Calu3 (cell line): Measurements from ENCODE around the gene PRDM7. TPM values are rescaled to one million over a fixed set of nuclear protein-coding genes. Genes with fewer than 3 reads are reported as not detected.
A peak's percentile ranks its signal among the peaks of the same experiment; 100 is the strongest.

Source experiments
- BruUV-seq: library from RNA; stranded (reverse); fragments of 400-500 nt; replicated peaks from 2 replicates; lab custom pipeline; 2021; lab: Mats Ljungman, UMichigan
- CTCF ChIA-PET: fragments of 300-600 bp; sonication (Branson Sonifier 250); formaldehyde crosslinking; loops from one replicate; lab custom pipeline; 2022; ENCODE audit warnings: antibody characterized with exemption; lab: Charles Lee
- DNase-seq: peaks from one replicate; pipeline ENCODE4 v3.0.0; 2022
- H3K27ac Mint-ChIP-seq: one replicate; pipeline ENCODE4 v1.8.0; 2022; ENCODE audit warnings: mixed read lengths; ENCODE audit not compliant: unreplicated experiment
- H3K27me3 Mint-ChIP-seq: one replicate; pipeline ENCODE4 v1.8.0; 2022; ENCODE audit warnings: mixed read lengths; ENCODE audit not compliant: unreplicated experiment
- H3K36me3 Mint-ChIP-seq: one replicate; pipeline ENCODE4 v1.8.0; 2022; ENCODE audit warnings: mild to moderate bottlenecking, moderate library complexity, mixed read lengths; ENCODE audit not compliant: insufficient read depth, unreplicated experiment
- H3K4me1 Mint-ChIP-seq: one replicate; pipeline ENCODE4 v1.8.0; 2022; ENCODE audit warnings: mild to moderate bottlenecking, low read depth, mixed read lengths; ENCODE audit not compliant: unreplicated experiment
- H3K4me3 Mint-ChIP-seq: one replicate; pipeline ENCODE4 v1.8.0; 2022; ENCODE audit warnings: mild to moderate bottlenecking, low read depth, moderate library complexity, mixed read lengths; ENCODE audit not compliant: unreplicated experiment
- H3K9me3 Mint-ChIP-seq: one replicate; pipeline ENCODE4 v1.8.0; 2022; ENCODE audit warnings: low read depth, mixed read lengths; ENCODE audit not compliant: unreplicated experiment
- CTCF ChIP-seq: fragments of 200-600 bp; IDR thresholded peaks from one replicate; pipeline ENCODE4 v1.8.0; 2022; ENCODE audit warnings: antibody characterized with exemption; ENCODE audit not compliant: unreplicated experiment
- intact Hi-C: fragments of 100-400 bp; cut with micrococcal nuclease; formaldehyde crosslinking; loops from one replicate; pipeline ENCODE4 v1.10.0; 2022; ENCODE audit not compliant: unreplicated experiment
- total RNA-seq: library from RNA; stranded (reverse); gene quantifications from 2 replicates; pipeline ENCODE4 v1.2.3, GENCODE V29; 2022

Gene PRDM7
- total RNA-seq, 1 experiment from 2014 or later, result not detected

DNA sequence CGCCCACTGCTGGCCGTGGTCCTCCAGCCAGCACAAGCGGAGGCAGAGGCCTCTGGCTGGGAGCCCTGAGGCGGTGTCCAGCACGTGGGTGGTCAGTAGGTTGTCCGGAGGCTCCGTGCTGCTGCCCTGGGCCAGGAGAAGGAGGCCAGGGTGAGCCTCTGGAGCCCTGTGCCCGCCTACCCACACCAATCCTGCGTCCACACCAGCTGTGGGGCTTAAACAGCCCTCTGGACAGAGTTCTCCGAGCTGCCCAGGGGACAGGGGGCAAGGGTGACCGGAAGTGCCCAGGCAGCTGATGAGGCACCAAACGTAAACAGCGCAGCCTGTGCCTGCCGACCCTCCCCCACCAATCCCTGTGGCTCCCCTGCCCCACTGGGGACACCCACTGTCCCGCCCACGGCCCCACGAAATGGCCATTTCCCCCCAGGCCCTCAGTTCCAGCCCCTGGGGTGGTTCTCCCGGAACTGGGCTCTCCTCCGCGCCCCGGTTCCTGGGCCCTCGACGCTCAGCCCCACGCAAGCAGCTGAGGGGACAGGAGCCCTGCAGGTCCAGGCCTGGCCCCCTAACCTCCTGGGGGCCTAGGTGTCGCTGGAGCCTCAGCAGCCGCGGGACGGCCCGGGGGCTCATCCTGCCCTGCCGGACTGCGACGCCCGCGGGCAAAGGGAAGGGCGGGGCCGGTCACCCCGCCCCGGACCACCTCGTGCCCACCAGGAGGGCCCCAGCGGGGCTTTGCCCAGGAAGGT is 30.0 kb downstream of the PRDM7 start:
- Mint-ChIP-seq H3K27ac (no peak overlapping the region), H3K4me1 (peaks cover 27% of the 10 kb centered on the region), H3K27me3 (no peaks in the 10 kb centered on the region), H3K9me3 (no peaks in the 10 kb centered on the region), H3K4me3 (peak overlapping the region; percentile 49), H3K36me3 (peaks cover 47% of the 10 kb centered on the region)
- DNase-seq, result peak; percentile 52
- CTCF ChIA-PET, result interaction anchor here (0.9 kb wide), 1 partner anchor 28 kb away, joined by 4 read pairs; the partner anchor contains the start of gene DBNDD1
- BruUV-seq, result no TSS peak
- no peak for TF ChIP-seq CTCF
- intact Hi-C loops, result no loop called here

DNA sequence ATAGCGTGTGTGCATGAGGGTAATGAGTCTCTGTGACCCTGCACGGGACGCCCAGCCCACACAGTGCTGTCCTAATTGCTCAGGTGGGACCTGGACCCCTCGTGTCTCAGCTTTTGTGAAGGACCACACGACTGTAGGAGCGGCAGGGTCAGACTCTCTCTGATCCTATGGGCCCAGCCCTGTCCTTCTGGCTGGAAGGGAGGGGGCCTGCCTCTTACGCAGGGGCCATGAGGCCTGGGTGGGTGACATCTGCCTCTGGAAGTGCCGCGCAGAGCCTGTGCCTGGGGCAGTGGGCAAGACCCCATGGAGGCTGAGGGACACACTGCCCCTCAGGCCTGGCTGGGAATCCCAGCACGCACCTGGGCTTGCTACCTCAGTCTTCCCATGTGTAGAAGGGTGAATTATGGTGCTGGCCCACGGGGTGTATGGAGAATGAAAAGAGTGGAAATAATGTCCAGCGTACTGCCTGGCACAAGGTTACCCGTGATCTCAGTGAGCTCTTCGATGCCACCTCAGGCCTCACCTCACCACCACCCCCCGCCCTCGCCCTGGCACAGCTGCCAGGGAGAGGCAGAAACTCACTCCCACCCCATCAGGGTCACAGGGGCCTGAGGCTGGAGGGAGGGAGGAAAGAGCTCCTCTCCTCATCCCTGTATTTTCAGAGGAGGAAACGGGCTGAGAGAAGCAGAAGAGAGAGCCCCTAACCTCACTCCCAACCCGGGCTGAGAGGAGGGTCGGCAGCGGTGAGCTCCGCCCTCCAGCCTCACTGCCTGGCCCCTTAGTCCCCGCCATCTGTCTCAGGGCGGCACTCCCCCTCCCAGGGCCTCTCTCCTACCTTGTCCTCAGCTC is 30.8 kb downstream of the PRDM7 start:
- Mint-ChIP-seq H3K9me3 (no peaks in the 10 kb centered on the region), H3K27ac (no peak overlapping the region), H3K27me3 (no peaks in the 10 kb centered on the region), H3K36me3 (peaks cover 48% of the 10 kb centered on the region), H3K4me3 (peak overlapping the region; percentile 49), H3K4me1 (peaks cover 30% of the 10 kb centered on the region)
- CTCF ChIA-PET, result interaction anchor here (0.9 kb wide), 1 partner anchor 27 kb away, joined by 4 read pairs; the partner anchor contains the start of gene DBNDD1
- no peak for DNase-seq
- BruUV-seq, result no TSS peak
- intact Hi-C loops, result no loop called here
- no peak for TF ChIP-seq CTCF

DNA sequence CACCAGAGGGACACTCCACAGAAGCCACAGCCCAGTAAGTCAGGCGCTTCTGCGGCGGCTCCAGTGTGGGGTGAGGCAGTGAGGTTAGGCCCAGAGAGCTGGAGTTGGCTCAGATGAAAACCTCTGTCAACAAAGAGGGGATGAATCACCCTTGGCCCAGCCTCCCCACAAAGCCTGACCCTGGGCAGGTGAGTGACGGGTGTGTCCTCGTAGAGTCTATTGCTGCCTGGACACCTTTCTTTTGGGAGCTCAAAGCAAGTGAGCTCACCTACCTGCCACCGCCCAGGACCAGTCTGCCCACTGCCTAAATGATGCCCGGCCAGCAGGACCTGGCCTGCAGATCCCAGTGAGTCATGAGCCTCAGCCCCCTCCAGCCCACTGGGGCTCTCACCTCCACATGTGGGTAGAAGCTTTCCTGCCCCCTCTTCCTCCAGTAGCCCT is 33.0 kb downstream of the PRDM7 start:
- CTCF ChIA-PET, result interaction anchor here (0.6 to 1.2 kb wide), 5 partner anchors 18 to 134 kb away, joined by 3 to 9 read pairs (median 3); no protein-coding TSS in a partner anchor
- Mint-ChIP-seq H3K27me3 (no peaks in the 10 kb centered on the region), H3K36me3 (peaks cover 64% of the 10 kb centered on the region), H3K4me3 (peak overlapping the region; percentile 38), H3K4me1 (peaks cover 30% of the 10 kb centered on the region), H3K27ac (peak overlapping the region; percentile 67), H3K9me3 (no peaks in the 10 kb centered on the region)
- intact Hi-C loops, result no loop called here
- no TSS peak for BruUV-seq
- TF ChIP-seq CTCF, result no peak
- DNase-seq, result peak; percentile 89

- Mint-ChIP-seq H3K27ac (peak overlapping the region; percentile 67), H3K27me3 (no peaks in the 10 kb centered on the region), H3K4me3 (peak overlapping the region; percentile 38), H3K9me3 (no peaks in the 10 kb centered on the region), H3K36me3 (peaks cover 61% of the 10 kb centered on the region), H3K4me1 (peaks cover 30% of the 10 kb centered on the region)
- no TSS peak for BruUV-seq
- intact Hi-C loops, result no loop called here
- TF ChIP-seq CTCF, result no peak
- CTCF ChIA-PET, result interaction anchor here (0.6 to 1.2 kb wide), 4 partner anchors 17 to 38 kb away, joined by 3 to 9 read pairs (median 3); no protein-coding TSS in a partner anchor
- DNase-seq, result peak; percentile 40
These were observed 33.6 kb downstream of the PRDM7 start for GRCh38 chr16:90043526-90043925.
